ENCODE results near the gene GRIK2.

- TF ChIP-seq CTCF (IDR thresholded peaks at IDR 0.05) (no peak), POLR2AphosphoS5 (IDR thresholded peaks at IDR 0.05) (no peak), EP300 (IDR thresholded peaks at IDR 0.05) (no peak)
Measured at GRCh38 chr6:102064142-102064541, 670.6 kb downstream of the GRIK2 start.

Measured in suprapubic skin (tissue), 4 donors.